PC-3 (cell line): ENCODE results near the gene MB. TPM values are rescaled to one million over a fixed set of nuclear protein-coding genes. Genes with fewer than 3 reads are reported as not detected.

Source experiments
- ATAC-seq: fragments of 200-7000 bp; cut with Tn5 transposase; 2 replicates; pipeline ENCODE4 v1.9.1; 2020; ENCODE audit warnings: mild to moderate bottlenecking, moderate library complexity
- BruUV-seq: library from RNA; stranded (reverse); fragments of 400-500 nt; replicated peaks from 2 replicates; lab custom pipeline; 2021; lab: Mats Ljungman, UMichigan
- CTCF ChIA-PET: fragments of 300-600 bp; sonication (Branson Sonifier 250); formaldehyde crosslinking; loops from one replicate; lab custom pipeline; 2022; ENCODE audit warnings: antibody characterized with exemption; lab: Charles Lee
- POLR2A ChIA-PET: fragments of 300-600 bp; sonication (Branson Sonifier 250); formaldehyde crosslinking; loops from one replicate; lab custom pipeline; 2022; ENCODE audit warnings: antibody characterized with exemption; ENCODE audit not compliant: unreplicated experiment; lab: Charles Lee
- DNase-seq: peaks from one replicate; pipeline ENCODE4 v3.0.0-alpha.2; 2015
- H2AFZ ChIP-seq: fragments of 300-600 bp; sonication (generic); 2 replicates; pipeline ENCODE4 v1.6.0; 2016; ENCODE audit warnings: antibody characterized with exemption, low read length
- H3F3A ChIP-seq: fragments of 300-600 bp; sonication (generic); one replicate; pipeline ENCODE4 v1.6.0; 2017; ENCODE audit warnings: antibody characterized with exemption, low read length, control low read depth, mild to moderate bottlenecking; ENCODE audit not compliant: unreplicated experiment
- H3K27ac ChIP-seq: fragments of 300-600 bp; sonication (generic); 2 replicates; pipeline ENCODE4 v1.5.1; 2016; ENCODE audit warnings: mild to moderate bottlenecking, low read length
- H3K27me3 ChIP-seq: fragments of 300-600 bp; sonication (generic); 2 replicates; pipeline ENCODE4 v1.6.1; 2016; ENCODE audit warnings: low read length, mixed read lengths
- H3K36me3 ChIP-seq: fragments of 300-600 bp; sonication (generic); 2 replicates; pipeline ENCODE4 v1.6.1; 2016; ENCODE audit warnings: low read depth, mixed run types, low read length, mixed read lengths
- H3K4me1 ChIP-seq: fragments of 300-600 bp; sonication (generic); 2 replicates; pipeline ENCODE4 v1.5.1; 2016; ENCODE audit warnings: low read length; ENCODE audit not compliant: insufficient read depth
- H3K4me2 ChIP-seq: fragments of 300-600 bp; sonication (generic); 2 replicates; pipeline ENCODE4 v1.6.0; 2016; ENCODE audit warnings: low read length
- H3K4me3 ChIP-seq: fragments of 300-600 bp; sonication (generic); 2 replicates; pipeline ENCODE4 v1.5.1; 2016; ENCODE audit warnings: mild to moderate bottlenecking, low read length, mixed read lengths
- H3K79me2 ChIP-seq: fragments of 300-600 bp; sonication (generic); 2 replicates; pipeline ENCODE4 v1.6.1; 2017; ENCODE audit warnings: low read length, mixed read lengths
- H3K9ac ChIP-seq: fragments of 300-600 bp; sonication (generic); 2 replicates; pipeline ENCODE4 v1.6.0; 2016; ENCODE audit warnings: mild to moderate bottlenecking, low read length
- H3K9me2 ChIP-seq: fragments of 300-600 bp; sonication (generic); replicated peaks from 2 replicates; pipeline ENCODE4 v1.6.1; 2016; ENCODE audit warnings: mixed run types, low read length, mixed read lengths
- H3K9me3 ChIP-seq: fragments of 300-600 bp; sonication (generic); 2 replicates; pipeline ENCODE4 v1.6.1; 2016; ENCODE audit warnings: low read length, mixed read lengths
- H4K20me1 ChIP-seq: fragments of 300-600 bp; sonication (generic); 2 replicates; pipeline ENCODE4 v1.6.1; 2016; ENCODE audit warnings: low read length, mixed read lengths
- CTCF ChIP-seq: fragments of 300-600 bp; sonication (generic); conservative IDR thresholded peaks from 2 replicates; pipeline ENCODE4 v1.5.1; 2017; ENCODE audit warnings: antibody characterized with exemption, low read depth, mild to moderate bottlenecking, low read length
- EZH2 ChIP-seq: fragments of 300-600 bp; sonication (generic); IDR thresholded peaks from one replicate; pipeline ENCODE4 v1.6.1; 2017; ENCODE audit warnings: antibody characterized with exemption, mild to moderate bottlenecking, low read length; ENCODE audit not compliant: unreplicated experiment
- EZH2phosphoT487 ChIP-seq: fragments of 300-600 bp; sonication (generic); IDR thresholded peaks from 2 replicates; pipeline ENCODE4 v1.6.1; 2018; ENCODE audit warnings: mild to moderate bottlenecking, antibody characterized with exemption, low read length, borderline replicate concordance
- intact Hi-C: fragments of 100-400 bp; cut with micrococcal nuclease; formaldehyde crosslinking; loops from 2 replicates; pipeline ENCODE4 v1.9.0; 2023
- total RNA-seq: library from RNA; depleted of rRNA; stranded (reverse); fragments of >200 nt; gene quantifications from 2 replicates; pipeline ENCODE4 v1.2.3, GENCODE V29; 2014

MB gene
- total RNA-seq, 1 experiment from 2014 or later = 14.6 TPM

- no peak for ATAC-seq
- no peaks in the 10 kb centered on the region for H3K79me2 ChIP-seq
- no TSS peak for BruUV-seq
- H2AFZ ChIP-seq = no peak overlapping the region
- no peaks in the 10 kb centered on the region for H3K9me3 ChIP-seq
- intact Hi-C loops = no loop called here
- no peak overlapping the region for H3K9ac ChIP-seq
- TF ChIP-seq CTCF (no peak), EZH2phosphoT487 (no peak), EZH2 (no peak)
- H3K9me2 ChIP-seq = no peaks in the 10 kb centered on the region
- ChIA-PET POLR2A (no interaction called here), CTCF (no interaction called here)
- no peak overlapping the region for H3K4me3 ChIP-seq
- H3K27me3 ChIP-seq = no peaks in the 10 kb centered on the region
- H4K20me1 ChIP-seq = no peaks in the 10 kb centered on the region
- H3K36me3 ChIP-seq = no peaks in the 10 kb centered on the region
- peaks cover 50% of the 10 kb centered on the region for H3K4me1 ChIP-seq
- no peak for DNase-seq
- H3K27ac ChIP-seq = peak overlapping the region; percentile 74; the same call in 1 of the 2 replicates
- H3F3A ChIP-seq = no peaks in the 10 kb centered on the region
- no peak overlapping the region for H3K4me2 ChIP-seq
Observed at GRCh38 chr22:35605851-35606481, 11.2 kb downstream of the MB start.

- POLR2A ChIA-PET = no interaction called here
- CTCF ChIA-PET = no interaction called here
- Histone ChIP-seq H3K4me3 (no peak overlapping the region), H3K27ac (peak overlapping the region; percentile 74), H3K9ac (no peak overlapping the region), H3K9me3 (no peaks in the 10 kb centered on the region), H3K79me2 (no peaks in the 10 kb centered on the region), H3K4me2 (peak overlapping the region; percentile 40; the same call in 1 of the 2 replicates), H2AFZ (no peak overlapping the region), H3K27me3 (no peaks in the 10 kb centered on the region), H4K20me1 (no peaks in the 10 kb centered on the region), H3K4me1 (peaks cover 50% of the 10 kb centered on the region), H3F3A (no peaks in the 10 kb centered on the region), H3K9me2 (no peaks in the 10 kb centered on the region), H3K36me3 (no peaks in the 10 kb centered on the region)
- TF ChIP-seq EZH2 (no peak), CTCF (no peak), EZH2phosphoT487 (no peak)
- no TSS peak for BruUV-seq
- intact Hi-C loops = no loop called here
- ATAC-seq (no peak), DNase-seq (no peak)
Observed at GRCh38 chr22:35605369-35605680, 11.8 kb downstream of the MB start.

- Histone ChIP-seq H3K9me2 (no peaks in the 10 kb centered on the region), H3K9me3 (no peaks in the 10 kb centered on the region), H3K4me3 (no peak overlapping the region; the same call in 1 of the 2 replicates), H3K27ac (peak overlapping the region; percentile 74), H3K9ac (peak overlapping the region; percentile 25), H3K79me2 (no peaks in the 10 kb centered on the region), H3K4me2 (peak overlapping the region; percentile 40), H2AFZ (no peak overlapping the region), H3K4me1 (peaks cover 50% of the 10 kb centered on the region), H3F3A (no peaks in the 10 kb centered on the region), H3K36me3 (no peaks in the 10 kb centered on the region), H4K20me1 (no peaks in the 10 kb centered on the region), H3K27me3 (no peaks in the 10 kb centered on the region)
- BruUV-seq = no TSS peak
- POLR2A ChIA-PET = no interaction called here
- peak; percentile 49 for DNase-seq
- CTCF ChIA-PET = no interaction called here
- TF ChIP-seq EZH2phosphoT487 (no peak), CTCF (no peak), EZH2 (no peak)
- intact Hi-C loops = no loop called here
- ATAC-seq = no peak
Observed at GRCh38 chr22:35604621-35605368, 12.3 kb downstream of the MB start.
